GM19043 (cell line): ENCODE measurements around the gene IFI6.
A peak's percentile ranks its signal among the peaks of the same experiment; 100 is the strongest.
"Not testable (repeated sequence)": the region's sequence is repeated elsewhere in the genome, so short reads cannot be mapped to it uniquely, and the experiment has no call there.

Experiments used
- ATAC-seq: cut with Tn5 transposase; IDR thresholded peaks from one replicate; pipeline ENCODE4 v1.9.1; 2021; ENCODE audit warnings: low read depth; ENCODE audit not compliant: unreplicated experiment

IFI6 gene

GRCh38 chr1:27671964-27672749, at the start of gene IFI6:
Gene IFI6, minus strand, starts transcription at chr1:27672192. Its CDS starts 2,878 bp downstream, at chr1:27669314.
- peak; percentile 78 for ATAC-seq

- no peak for ATAC-seq
These were observed 47.6 kb upstream of the IFI6 start for GRCh38 chr1:27719286-27720251.

GRCh38 chr1:27716262-27716895, 44.4 kb upstream of the IFI6 start:
- no peak for ATAC-seq

GRCh38 chr1:27713869-27714513, 42.0 kb upstream of the IFI6 start:
- no peak for ATAC-seq

- no peak for ATAC-seq
These were observed 41.2 kb upstream of the IFI6 start for GRCh38 chr1:27713139-27713725.

GRCh38 chr1:27710574-27710973, 38.6 kb upstream of the IFI6 start:
- ATAC-seq = no peak

- no peak for ATAC-seq
These were observed 33.6 kb upstream of the IFI6 start for GRCh38 chr1:27705545-27705944.

GRCh38 chr1:27704958-27705357, 33.0 kb upstream of the IFI6 start:
- ATAC-seq = no peak

GRCh38 chr1:27696835-27697234, 24.8 kb upstream of the IFI6 start:
- not testable (repeated sequence) for ATAC-seq

- ATAC-seq = no peak
These were observed 18.2 kb upstream of the IFI6 start for GRCh38 chr1:27690183-27690582.

- ATAC-seq = no peak
These were observed 17.6 kb upstream of the IFI6 start for GRCh38 chr1:27689423-27690173.

GRCh38 chr1:27687906-27688305, 15.9 kb upstream of the IFI6 start:
- no peak for ATAC-seq

GRCh38 chr1:27686223-27686990, 14.4 kb upstream of the IFI6 start:
- ATAC-seq = no peak

- no peak for ATAC-seq
These were observed 12.2 kb upstream of the IFI6 start for GRCh38 chr1:27684176-27684575.

- ATAC-seq = no peak
These were observed 10.5 kb upstream of the IFI6 start for GRCh38 chr1:27682351-27682944.

GRCh38 chr1:27681580-27681979, 9.6 kb upstream of the IFI6 start:
- ATAC-seq = not testable (repeated sequence)

GRCh38 chr1:27680225-27680791, 8.3 kb upstream of the IFI6 start:
- not testable (repeated sequence) for ATAC-seq

- no peak for ATAC-seq
These were observed 6.8 kb upstream of the IFI6 start for GRCh38 chr1:27678747-27679146.
